GM19438 (cell line): Measurements from ENCODE around the gene CCDC88B.

ENCODE experiments used
- ATAC-seq: cut with Tn5 transposase; IDR thresholded peaks from one replicate; pipeline ENCODE4 v1.9.1; 2021; ENCODE audit warnings: low read depth; ENCODE audit not compliant: unreplicated experiment

Gene CCDC88B

GRCh38 chr11:64406221-64406946 lies 66.4 kb downstream of the CCDC88B start:
- ATAC-seq, result no peak
